Measurements from ENCODE around the gene DNAAF8. TPM values are rescaled to one million over a fixed set of nuclear protein-coding genes. Genes with fewer than 3 reads are reported as not detected.
"Not testable (repeated sequence)": the region's sequence is repeated elsewhere in the genome, so short reads cannot be mapped to it uniquely, and the experiment has no call there.

Gene DNAAF8
- polyA plus RNA-seq, 4 donors: 2.0 to 3.5 (median 2.4) TPM

- no peak for DNase-seq (ENCODE audit: low read depth in 4 of 4, low spot score in 2 of 4)
Measured at GRCh38 chr16:4776141-4776705, 41.9 kb downstream of the DNAAF8 start.

- DNase-seq (ENCODE audit: low read depth in 4 of 4, low spot score in 2 of 4): no peak
Measured at GRCh38 chr16:4777339-4778049, 43.2 kb downstream of the DNAAF8 start.

GRCh38 chr16:4778050-4778392, 43.7 kb downstream of the DNAAF8 start:
- DNase-seq (ENCODE audit: low read depth in 4 of 4, low spot score in 2 of 4): no peak

- no peak for DNase-seq (ENCODE audit: low read depth in 4 of 4, low spot score in 2 of 4)
Measured at GRCh38 chr16:4780235-4780634, 45.9 kb downstream of the DNAAF8 start.

- DNase-seq (ENCODE audit: low read depth in 4 of 4, low spot score in 2 of 4): no peak
Measured at GRCh38 chr16:4783251-4783950, 49.1 kb downstream of the DNAAF8 start.

GRCh38 chr16:4783951-4784336, 49.6 kb downstream of the DNAAF8 start:
- DNase-seq (ENCODE audit: low read depth in 4 of 4, low spot score in 2 of 4): no peak

- DNase-seq (ENCODE audit: low read depth in 4 of 4, low spot score in 2 of 4): not testable (repeated sequence)
Measured at GRCh38 chr16:4784444-4784987, 50.2 kb downstream of the DNAAF8 start.

- no peak for DNase-seq (ENCODE audit: low read depth in 4 of 4, low spot score in 2 of 4)
Measured at GRCh38 chr16:4785758-4786433, 51.6 kb downstream of the DNAAF8 start.

- DNase-seq (ENCODE audit: low read depth in 4 of 4, low spot score in 2 of 4): no peak
Measured at GRCh38 chr16:4787068-4787467, 52.7 kb downstream of the DNAAF8 start.

GRCh38 chr16:4787627-4788482, 53.5 kb downstream of the DNAAF8 start, which contains the start of gene SEPTIN12:
Gene SEPTIN12 (minus strand): TSS chr16:4788345. CDS start chr16:4787645, 700 bp downstream.
- no peak for DNase-seq (ENCODE audit: low read depth in 4 of 4, low spot score in 2 of 4)

- no peak for DNase-seq (ENCODE audit: low read depth in 4 of 4, low spot score in 2 of 4)
Measured at GRCh38 chr16:4788489-4788889, 54.2 kb downstream of the DNAAF8 start.

- no peak for DNase-seq (ENCODE audit: low read depth in 4 of 4, low spot score in 2 of 4)
Measured at GRCh38 chr16:4788910-4789309, 54.6 kb downstream of the DNAAF8 start.

- no peak for DNase-seq (ENCODE audit: low read depth in 4 of 4, low spot score in 2 of 4)
Measured at GRCh38 chr16:4790261-4790660, 55.9 kb downstream of the DNAAF8 start.

GRCh38 chr16:4790871-4791270, 56.5 kb downstream of the DNAAF8 start:
- DNase-seq (ENCODE audit: low read depth in 4 of 4, low spot score in 2 of 4): no peak

- no peak for DNase-seq (ENCODE audit: low read depth in 4 of 4, low spot score in 2 of 4)
Measured at GRCh38 chr16:4792951-4793513, 58.7 kb downstream of the DNAAF8 start.

GRCh38 chr16:4795181-4795827, 61.0 kb downstream of the DNAAF8 start, which contains the start of gene SMIM22:
Gene SMIM22 (plus strand): TSS chr16:4795369. CDS start chr16:4795735, 366 bp downstream.
- DNase-seq (ENCODE audit: low read depth in 4 of 4, low spot score in 2 of 4): no peak

- no peak for DNase-seq (ENCODE audit: low read depth in 4 of 4, low spot score in 2 of 4)
Measured at GRCh38 chr16:4795828-4796572, 61.7 kb downstream of the DNAAF8 start.

- no peak for DNase-seq (ENCODE audit: low read depth in 4 of 4, low spot score in 2 of 4)
Measured at GRCh38 chr16:4796982-4797804, 62.9 kb downstream of the DNAAF8 start.

All from left renal cortex interstitium (tissue), 4 donors.